H1 (cell line): ENCODE measurements around the gene ASAP2. TPM values are rescaled to one million over a fixed set of nuclear protein-coding genes. Genes with fewer than 3 reads are reported as not detected.

Source experiments
- CTCF ChIA-PET: fragments of 300-600 bp; sonication (Branson Sonifier 250); formaldehyde crosslinking; loops from one replicate; lab custom pipeline; 2021; ENCODE audit not compliant: partially characterized antibody; lab: Charles Lee
- POLR2A ChIA-PET: fragments of 300-600 bp; sonication (Branson Sonifier 250); formaldehyde crosslinking; loops from one replicate; lab custom pipeline; 2021; ENCODE audit warnings: inconsistent platforms; ENCODE audit not compliant: partially characterized antibody; lab: Charles Lee
- DNase-seq, 2 experiments: peaks; one replicate each; pipeline versions ENCODE4 v3.0.0 to v3.0.0-alpha.2; 2010 to 2022; ENCODE audit warnings: low spot score in 2 of 2, low read depth in 1 of 2, mixed read lengths in 1 of 2
- FAIRE-seq: peaks from 2 replicates; lab custom pipeline; 2011; peaks lifted over from hg19 to GRCh38; lab: Jason Lieb, UNC
- H2AFZ ChIP-seq: 2 replicates; pipeline ENCODE4 v1.8.1; 2012; ENCODE audit warnings: low read length, inconsistent platforms
- H2AK5ac ChIP-seq: 2 replicates; pipeline ENCODE4 v1.6.1; 2013; ENCODE audit warnings: low read depth, low read length
- H2BK120ac ChIP-seq: replicated peaks from 2 replicates; pipeline ENCODE3; 2013; ENCODE audit warnings: low read depth, low read length, inconsistent platforms
- H2BK12ac ChIP-seq: 2 replicates; pipeline ENCODE4 v1.6.1; 2013; ENCODE audit warnings: low read depth, low read length
- H2BK15ac ChIP-seq: 2 replicates; pipeline ENCODE4 v1.6.1; 2013; ENCODE audit warnings: low read length
- H2BK20ac ChIP-seq: 2 replicates; pipeline ENCODE4 v1.6.1; 2013; ENCODE audit warnings: low read length
- H2BK5ac ChIP-seq: 2 replicates; pipeline ENCODE4 v1.6.1; 2013; ENCODE audit warnings: low read depth, low read length
- H3K14ac ChIP-seq: 2 replicates; pipeline ENCODE4 v1.6.1; 2013; ENCODE audit warnings: inconsistent platforms; ENCODE audit not compliant: insufficient read length
- H3K18ac ChIP-seq: 2 replicates; pipeline ENCODE4 v1.6.1; 2013; ENCODE audit warnings: low read length; ENCODE audit errors: extremely low read depth
- H3K23ac ChIP-seq: 2 replicates; pipeline ENCODE4 v1.6.1; 2013; ENCODE audit warnings: inconsistent platforms; ENCODE audit not compliant: insufficient read length
- H3K23me2 ChIP-seq: 2 replicates; pipeline ENCODE4 v1.6.1; 2013; ENCODE audit warnings: low read depth, low read length
- H3K27ac ChIP-seq: 2 replicates; pipeline ENCODE4 v1.6.1; 2011; ENCODE audit warnings: low read depth, low read length, inconsistent platforms
- H3K27me3 ChIP-seq, 4 experiments: replicated peaks in 1 of 4; 1 replicate in 1 of 4; 2 replicates in 3 of 4; pipeline versions ENCODE4 v1.6.1 to v1.8.1; 2011 to 2013; ENCODE audit warnings: low read length in 3 of 4, mild to moderate bottlenecking in 3 of 4, inconsistent platforms in 2 of 4, mixed read lengths in 2 of 4, moderate library complexity in 1 of 4; ENCODE audit not compliant: control insufficient read depth in 3 of 4, insufficient read depth in 3 of 4; ENCODE audit errors: extremely low read depth in 1 of 4
- H3K36me3 ChIP-seq, 4 experiments: 2 replicates each; pipeline versions ENCODE4 v1.6.1 to v1.8.1; 2011 to 2013; ENCODE audit warnings: mild to moderate bottlenecking in 4 of 4, low read length in 3 of 4, moderate library complexity in 2 of 4, control low read depth in 1 of 4, inconsistent platforms in 1 of 4; ENCODE audit not compliant: insufficient read depth in 4 of 4, control insufficient read depth in 2 of 4
- H3K4ac ChIP-seq: replicated peaks from 2 replicates; pipeline ENCODE3; 2013; ENCODE audit warnings: low read length, low read depth, mixed read lengths, inconsistent platforms; ENCODE audit not compliant: insufficient read length
- H3K4me1 ChIP-seq, 4 experiments: replicated peaks in 1 of 4; 1 replicate in 1 of 4; 2 replicates in 3 of 4; pipeline versions ENCODE4 v1.6.1 to v1.8.1; 2011 to 2013; ENCODE audit warnings: low read length in 3 of 4, inconsistent platforms in 2 of 4, mixed read lengths in 1 of 4; ENCODE audit not compliant: insufficient read depth in 4 of 4, control insufficient read depth in 3 of 4
- H3K4me2 ChIP-seq, 2 experiments: 2 replicates each; pipeline versions ENCODE4 v1.6.1 to v1.8.1; 2011 to 2013; ENCODE audit warnings: low read depth in 2 of 2, low read length in 2 of 2, control low read depth in 1 of 2, inconsistent platforms in 1 of 2, mild to moderate bottlenecking in 1 of 2; ENCODE audit not compliant: insufficient read depth in 1 of 2
- H3K4me3 ChIP-seq, 4 experiments: fragments of 200-600, 300-600 bp in 1 of 4; sonication (generic), shearing (Covaris generic), sonication (Bioruptor Twin) in 1 of 4; 2 replicates each; pipeline versions ENCODE4 v1.5.1 to v1.8.1; 2011 to 2016; ENCODE audit warnings: low read length in 4 of 4, low read depth in 3 of 4, control low read depth in 2 of 4, inconsistent platforms in 2 of 4, mild to moderate bottlenecking in 2 of 4, mixed read lengths in 1 of 4, moderate library complexity in 1 of 4; ENCODE audit not compliant: insufficient read depth in 2 of 4; ENCODE audit errors: extremely low read depth in 1 of 4
- H3K56ac ChIP-seq: replicated peaks from 2 replicates; pipeline ENCODE3; 2013; ENCODE audit warnings: low read depth, mild to moderate bottlenecking, mixed read lengths, low read length, inconsistent platforms; ENCODE audit not compliant: insufficient read length
- H3K79me1 ChIP-seq: 2 replicates; pipeline ENCODE4 v1.6.1; 2013; ENCODE audit warnings: low read depth, low read length, control low read depth
- H3K79me2 ChIP-seq, 2 experiments: 2 replicates each; pipeline versions ENCODE4 v1.6.1 to v1.8.1; 2012 to 2013; ENCODE audit warnings: low read length in 2 of 2, mild to moderate bottlenecking in 2 of 2, inconsistent platforms in 1 of 2; ENCODE audit not compliant: insufficient read depth in 2 of 2, control insufficient read depth in 1 of 2
- H3K9ac ChIP-seq, 4 experiments: replicated peaks in 1 of 4; 1 replicate in 1 of 4; 2 replicates in 3 of 4; pipeline versions ENCODE4 v1.6.1 to v1.8.1; 2011 to 2013; ENCODE audit warnings: low read depth in 3 of 4, low read length in 3 of 4, control low read depth in 2 of 4, mild to moderate bottlenecking in 2 of 4, moderate library complexity in 2 of 4, inconsistent platforms in 1 of 4; ENCODE audit errors: extremely low read depth in 1 of 4
- H3K9me3 ChIP-seq, 2 experiments: 2 replicates each; pipeline versions ENCODE4 v1.6.1 to v1.8.1; 2012 to 2013; ENCODE audit warnings: mild to moderate bottlenecking in 2 of 2, moderate library complexity in 2 of 2, control low read depth in 1 of 2, inconsistent platforms in 1 of 2, low read depth in 1 of 2, low read length in 1 of 2, mixed read lengths in 1 of 2; ENCODE audit not compliant: insufficient read depth in 2 of 2
- H4K20me1 ChIP-seq, 2 experiments: replicated peaks in 1 of 2; 2 replicates each; pipeline versions ENCODE3 to v1.8.1; 2011 to 2013; ENCODE audit warnings: inconsistent platforms in 2 of 2, low read length in 2 of 2, mild to moderate bottlenecking in 1 of 2; ENCODE audit not compliant: insufficient read depth in 2 of 2, control insufficient read depth in 1 of 2
- H4K5ac ChIP-seq: 2 replicates; pipeline ENCODE4 v1.6.1; 2013; ENCODE audit warnings: low read length, low read depth, mixed read lengths, inconsistent platforms; ENCODE audit not compliant: insufficient read length
- H4K8ac ChIP-seq: 2 replicates; pipeline ENCODE4 v1.8.0; 2013; ENCODE audit warnings: mild to moderate bottlenecking, moderate library complexity, low read length, inconsistent platforms; ENCODE audit not compliant: insufficient read depth; ENCODE audit errors: extremely low read depth
- H4K91ac ChIP-seq: replicated peaks from 2 replicates; pipeline ENCODE3; 2013; ENCODE audit warnings: low read length, mixed read lengths, inconsistent platforms; ENCODE audit not compliant: insufficient read length
- EGR1 ChIP-seq: IDR thresholded peaks from 2 replicates; pipeline ENCODE4 v1.6.1; 2011; ENCODE audit warnings: low read depth, low read length, borderline replicate concordance
- HDAC2 ChIP-seq, 2 experiments: fragments of 300-600 bp in 1 of 2; sonication (generic) in 1 of 2; IDR thresholded peaks; 2 replicates each; pipeline ENCODE4 v1.6.1; 2011 to 2012; ENCODE audit warnings: low read depth in 2 of 2, low read length in 2 of 2, mild to moderate bottlenecking in 2 of 2, moderate library complexity in 2 of 2, borderline replicate concordance in 1 of 2, inconsistent platforms in 1 of 2
- NANOG ChIP-seq: IDR thresholded peaks from 2 replicates; pipeline ENCODE4 v1.6.1; 2011; ENCODE audit warnings: low read length, low read depth, mild to moderate bottlenecking, inconsistent platforms; ENCODE audit not compliant: insufficient read depth, poor library complexity, severe bottlenecking
- NRF1 ChIP-seq: IDR thresholded peaks from 2 replicates; pipeline ENCODE4 v1.6.1; 2011; ENCODE audit warnings: mild to moderate bottlenecking, low read depth, low read length, improper control_type of control experiment
- POLR2AphosphoS5 ChIP-seq: IDR thresholded peaks from 2 replicates; pipeline ENCODE4 v1.6.1; 2011; ENCODE audit warnings: low read depth, low read length
- RNF2 ChIP-seq: fragments of 200-900, 300-1000 bp; sonication (generic); IDR thresholded peaks from 2 replicates; pipeline ENCODE4 v1.7.1; 2016; ENCODE audit warnings: borderline replicate concordance, low read depth, mild to moderate bottlenecking, antibody characterized with exemption, low read length; ENCODE audit not compliant: poor library complexity, severe bottlenecking; ENCODE audit errors: missing control alignments
- SP2 ChIP-seq: IDR thresholded peaks from 2 replicates; pipeline ENCODE4 v1.6.1; 2012; ENCODE audit warnings: mild to moderate bottlenecking, low read length, inconsistent platforms
- SUZ12 ChIP-seq: fragments of 200-600 bp; sonication (generic); IDR thresholded peaks from 2 replicates; pipeline ENCODE4 v1.6.1; 2012; ENCODE audit warnings: mild to moderate bottlenecking, inconsistent platforms, low read length, moderate library complexity, mixed read lengths
- TEAD4 ChIP-seq: IDR thresholded peaks from 2 replicates; pipeline ENCODE4 v1.6.1; 2012; ENCODE audit warnings: low read depth, low read length, inconsistent platforms, mixed read lengths
- WGBS, 2 experiments: shearing (Covaris generic) in 1 of 2; methylation state at CpG; one replicate each; pipeline versions ENCODE4 v1.1.6 to v1.1.7; 2013 to 2015; ENCODE audit warnings: low lambda C conversion rate in 2 of 2, mixed read lengths in 2 of 2, inconsistent platforms in 1 of 2, low coverage in 1 of 2, missing lambda C conversion rate in 1 of 2; ENCODE audit not compliant: insufficient replicate concordance in 2 of 2, insufficient coverage in 1 of 2, insufficient read length in 1 of 2; ENCODE audit errors: extremely low coverage in 1 of 2, missing lambda C conversion rate in 1 of 2; 5-methylcytosine and 5-hydroxymethylcytosine counted together
- polyA plus RNA-seq, 7 experiments: library from polyadenylated mRNA; depleted of rRNA in 3 of 7; stranded (reverse) in 5 of 7; unstranded in 2 of 7; fragments of >200 nt in 5 of 7; fragments of 200-250 nt in 2 of 7; gene quantifications; 1 replicate in 5 of 7; 2 replicates in 1 of 7; 4 replicates in 1 of 7; pipeline versions ENCODE4 v1.2.1 to v1.2.3, GENCODE V29; 2011 to 2013; ENCODE audit warnings: missing spikeins in 2 of 7, mixed read lengths in 2 of 7
- total RNA-seq: library from RNA; stranded (reverse); fragmentation: NEBNext Ultra II Directional; extraction: Animal tissue kit (Norgen Biotek cat#: 25700); gene quantifications from 2 replicates; pipeline ENCODE4 v1.2.1, GENCODE V29; 2021
- TF ChIP-seq, protein P1 (sequence below): IDR thresholded peaks from 2 replicates; pipeline ENCODE4 v1.6.1; 2011; ENCODE audit warnings: low read length, improper control_type of control experiment

ASAP2 gene
- total and polyA plus RNA-seq, 2 of the 8 experiments (the other 6 are each of a cell fraction or from before 2014, with no cell fraction given) = 10.2 to 18.7 TPM

DNA sequence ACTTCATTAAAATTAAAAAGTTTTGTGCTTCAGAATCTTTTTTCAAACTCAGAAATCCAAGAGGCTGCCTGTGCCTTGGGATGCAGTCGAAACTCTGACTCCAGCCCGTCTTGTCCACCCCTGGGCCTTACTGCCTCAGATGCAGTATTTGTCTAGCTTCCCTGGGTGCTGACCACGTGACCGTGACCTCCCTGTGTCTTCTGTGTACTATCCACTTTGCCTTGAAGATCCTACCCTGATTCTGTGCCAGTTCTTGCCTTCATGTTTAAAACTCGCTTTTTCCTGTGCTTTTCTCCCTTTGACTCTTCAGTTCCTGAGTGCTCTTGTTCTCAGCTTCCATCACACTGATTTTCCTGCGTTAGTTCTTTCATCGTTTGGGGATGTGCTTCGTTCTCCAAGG is 136.0 kb downstream of the ASAP2 start:
- H3K27ac ChIP-seq = no peak overlapping the region
- no peak overlapping the region for H2BK20ac ChIP-seq
- H4K8ac ChIP-seq = no peak overlapping the region
- no peak overlapping the region for H2BK5ac ChIP-seq
- H3K79me1 ChIP-seq = no peaks in the 10 kb centered on the region
- DNase-seq = no peak
- H3K23me2 ChIP-seq = no peaks in the 10 kb centered on the region
- no peaks in the 10 kb centered on the region for H4K20me1 ChIP-seq
- H2BK12ac ChIP-seq = no peak overlapping the region
- 90% methylated on average over 8 of the region's 8 CpGs; no CpG with 5 or more reads in 1 of the 2 experiments for WGBS, 2 experiments
- H2BK120ac ChIP-seq = no peak overlapping the region
- no peak overlapping the region for H3K4me3 ChIP-seq
- no peak overlapping the region for H4K5ac ChIP-seq
- H3K23ac ChIP-seq = no peak overlapping the region
- H3K79me2 ChIP-seq = no peaks in the 10 kb centered on the region
- no peaks in the 10 kb centered on the region for H3K9me3 ChIP-seq
- no peak overlapping the region for H3K4me2 ChIP-seq
- H4K91ac ChIP-seq = no peak overlapping the region
- no peaks in the 10 kb centered on the region for H3K27me3 ChIP-seq
- H2AK5ac ChIP-seq = no peak overlapping the region
- no peak overlapping the region for H2AFZ ChIP-seq
- H3K4ac ChIP-seq = no peak overlapping the region
- TF ChIP-seq, protein P1, sequence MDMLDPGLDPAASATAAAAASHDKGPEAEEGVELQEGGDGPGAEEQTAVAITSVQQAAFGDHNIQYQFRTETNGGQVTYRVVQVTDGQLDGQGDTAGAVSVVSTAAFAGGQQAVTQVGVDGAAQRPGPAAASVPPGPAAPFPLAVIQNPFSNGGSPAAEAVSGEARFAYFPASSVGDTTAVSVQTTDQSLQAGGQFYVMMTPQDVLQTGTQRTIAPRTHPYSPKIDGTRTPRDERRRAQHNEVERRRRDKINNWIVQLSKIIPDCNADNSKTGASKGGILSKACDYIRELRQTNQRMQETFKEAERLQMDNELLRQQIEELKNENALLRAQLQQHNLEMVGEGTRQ = no peak
- TF ChIP-seq SP2 = no peak
- TF ChIP-seq NRF1 = no peak
- TF ChIP-seq HDAC2 (IDR thresholded peaks at IDR 0.05; ENCODE audit: borderline replicate concordance in 1 of 2, low read depth in 2 of 2, low read length in 2 of 2) = no peak
- no peak for TF ChIP-seq RNF2
- no peak for TF ChIP-seq NANOG
- TF ChIP-seq TEAD4 = no peak
- no peak for TF ChIP-seq POLR2AphosphoS5
- no peak for TF ChIP-seq EGR1
- TF ChIP-seq SUZ12 = no peak
- TF ChIP-seq, all 59 proteins: peak for 0
- Histone ChIP-seq H3K4me1 (peaks cover 0 to 6% (median 1%) of the 10 kb centered on the region in 4 experiments; a peak in 5 of 7 replicates), H3K9ac (no peak overlapping the region), H3K36me3 (no peaks in the 10 kb centered on the region), H3K14ac (no peak overlapping the region), H3K18ac (no peak overlapping the region), H2BK15ac (no peak overlapping the region), H3K56ac (no peak overlapping the region)
- FAIRE-seq = no peak
- ChIA-PET POLR2A (interaction anchor here (1.1 kb wide), 1 partner anchor 16 kb away, joined by 3 read pairs; no protein-coding TSS in a partner anchor), CTCF (interaction anchor here (1.0 to 3.4 kb wide), 2 partner anchors 10 to 195 kb away, joined by 3 to 22 read pairs; no protein-coding TSS in a partner anchor)
